Stimulated activated CD8-positive, alpha-beta memory T cell treated with anti-CD3 and anti-CD28 coated beads, Interleukin-2, amount 100 ng/mL, for 48 hours (primary cell): ENCODE data around the gene CNNM1.

Source experiments
- DNase-seq, 2 donors: peaks; one replicate each; pipeline ENCODE4 v3.0.0-alpha.2; 2020; ENCODE audit warnings: low read depth in 2 of 2

CNNM1 gene

DNA sequence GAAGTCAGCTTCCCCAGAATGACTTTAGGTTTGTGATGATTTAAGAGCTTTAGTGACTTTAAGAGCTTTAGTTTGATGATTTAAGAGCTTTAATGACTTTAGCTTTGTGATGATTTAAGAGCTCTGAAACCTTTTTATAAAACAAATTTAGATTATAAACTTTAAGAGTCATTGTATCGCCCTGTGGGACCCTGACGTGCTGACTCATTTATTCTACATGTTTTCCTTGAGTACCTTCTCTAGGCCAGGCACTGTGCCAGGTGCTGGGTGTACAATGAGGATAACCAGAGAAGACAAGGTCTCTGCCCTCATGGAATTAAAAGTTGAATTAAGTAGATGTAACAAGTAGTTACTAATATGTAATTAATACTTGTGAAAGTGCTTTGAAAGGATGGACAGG, 45.4 kb downstream of the CNNM1 start:
- DNase-seq, result no peak

DNA sequence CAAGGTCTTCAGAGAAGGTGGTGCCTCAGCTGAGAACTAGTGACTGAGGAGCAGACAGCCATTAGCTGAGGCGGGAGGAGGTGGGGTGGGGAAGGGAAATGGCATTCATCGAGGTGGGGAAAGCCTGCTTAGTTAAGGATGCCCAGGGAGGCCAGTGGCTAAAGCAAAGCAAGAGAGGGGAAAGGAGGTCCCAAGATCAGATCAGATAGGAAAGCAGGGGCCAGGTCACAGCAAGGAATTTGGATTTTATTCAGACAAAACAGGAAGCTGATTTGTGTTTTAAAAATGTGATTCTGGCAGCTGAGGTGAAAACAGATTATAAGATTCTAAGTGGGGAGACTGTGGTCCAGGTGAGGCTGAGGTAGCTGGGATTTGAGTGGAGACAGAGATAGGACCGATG, 45.8 kb downstream of the CNNM1 start:
- no peak for DNase-seq

DNA sequence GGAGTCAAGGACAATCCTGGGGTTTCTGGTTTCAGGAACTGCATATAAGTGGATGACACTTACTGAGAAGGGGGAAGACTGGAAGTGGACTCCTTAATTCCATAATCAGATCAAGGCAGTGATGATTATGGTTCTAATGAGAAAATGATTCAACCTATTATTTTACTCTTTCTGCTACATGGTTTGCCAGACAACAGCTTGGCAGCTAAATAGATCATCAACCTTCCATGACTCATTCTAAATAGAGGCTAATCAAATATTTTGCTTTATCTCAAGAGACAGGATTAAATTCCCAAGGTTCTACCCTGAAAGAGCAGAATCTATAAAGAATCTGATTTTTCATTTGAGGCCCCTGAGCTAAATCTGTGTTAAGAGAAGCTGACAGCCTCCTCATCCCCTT, 46.3 kb downstream of the CNNM1 start:
- no peak for DNase-seq

DNA sequence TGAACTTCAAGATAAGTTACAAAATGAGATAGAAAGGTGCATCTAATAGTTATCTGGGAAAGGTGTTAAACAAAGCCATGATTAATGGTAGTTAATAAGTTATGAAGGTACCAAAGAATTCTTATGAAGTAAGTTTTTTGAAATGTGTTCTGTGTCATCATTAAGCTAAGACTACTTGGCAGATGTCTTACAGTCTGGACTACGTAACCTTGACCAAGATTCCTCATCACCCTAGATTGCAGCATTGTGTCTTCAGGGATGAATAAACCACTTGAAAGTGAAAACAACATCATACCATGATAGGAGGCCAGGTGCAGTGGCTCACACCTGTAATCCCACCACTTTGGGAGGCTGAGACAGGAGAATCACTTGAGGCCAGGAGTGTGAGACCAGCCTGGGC, 53.0 kb downstream of the CNNM1 start:
- DNase-seq, result no peak

DNA sequence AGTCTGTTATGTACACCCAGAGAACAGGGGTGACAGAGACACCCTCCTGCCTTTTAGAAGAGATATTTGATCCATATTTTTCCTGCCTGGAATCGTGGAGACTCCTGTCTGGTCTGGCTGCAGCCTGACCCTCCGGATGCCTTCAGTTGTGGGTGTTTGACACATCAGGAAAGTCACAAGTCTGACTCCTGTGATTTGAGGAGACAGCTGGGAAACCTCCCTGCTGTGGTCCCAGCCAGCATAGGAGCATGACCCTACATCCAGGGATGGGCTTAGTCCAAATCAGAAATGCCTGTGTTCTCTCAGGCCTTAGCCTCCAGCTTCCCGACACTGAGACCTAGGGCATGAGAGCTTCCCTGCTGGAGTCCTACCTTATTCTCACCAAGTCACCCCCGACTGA, 57.9 kb downstream of the CNNM1 start:
- DNase-seq, result no peak

- no peak for DNase-seq
Observed at GRCh38 chr10:99387541-99387940, 58.4 kb downstream of the CNNM1 start.

DNA sequence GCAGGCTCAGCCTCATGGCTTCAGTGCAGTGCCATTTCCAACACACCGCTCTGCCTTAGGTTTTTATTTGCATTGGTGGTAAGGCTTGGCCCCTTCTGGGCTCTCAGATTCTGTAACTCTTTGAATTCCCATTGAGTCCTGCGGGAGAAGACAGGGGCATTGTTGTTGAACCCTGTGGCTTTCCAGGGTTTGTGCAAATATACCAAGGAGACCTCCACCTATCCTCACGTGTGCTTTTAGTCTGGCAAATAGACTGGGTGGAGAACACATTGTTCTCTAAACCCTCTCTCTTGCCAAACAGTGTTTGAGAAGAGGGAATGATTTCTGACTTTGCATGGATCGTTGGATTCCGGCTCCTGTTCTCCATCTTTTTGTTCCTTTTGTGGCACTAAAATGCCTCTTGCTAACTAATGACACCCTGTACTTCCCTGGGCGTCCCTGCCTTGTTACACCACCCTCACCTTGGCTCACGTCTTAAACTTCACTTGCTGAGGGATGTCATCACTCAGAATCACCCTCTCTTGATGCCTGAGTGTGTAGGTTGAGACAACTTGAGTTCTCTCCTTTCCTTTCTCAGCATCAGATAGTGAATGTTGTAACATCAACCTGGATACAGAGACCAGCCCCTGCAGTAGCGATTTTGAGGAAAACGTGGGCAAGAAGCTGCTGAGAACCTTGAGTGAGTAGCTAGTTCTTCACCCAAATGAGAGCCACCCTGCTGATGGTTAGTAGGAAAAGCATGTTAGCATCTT, 60.7 kb downstream of the CNNM1 start:
- DNase-seq, result no peak

DNA sequence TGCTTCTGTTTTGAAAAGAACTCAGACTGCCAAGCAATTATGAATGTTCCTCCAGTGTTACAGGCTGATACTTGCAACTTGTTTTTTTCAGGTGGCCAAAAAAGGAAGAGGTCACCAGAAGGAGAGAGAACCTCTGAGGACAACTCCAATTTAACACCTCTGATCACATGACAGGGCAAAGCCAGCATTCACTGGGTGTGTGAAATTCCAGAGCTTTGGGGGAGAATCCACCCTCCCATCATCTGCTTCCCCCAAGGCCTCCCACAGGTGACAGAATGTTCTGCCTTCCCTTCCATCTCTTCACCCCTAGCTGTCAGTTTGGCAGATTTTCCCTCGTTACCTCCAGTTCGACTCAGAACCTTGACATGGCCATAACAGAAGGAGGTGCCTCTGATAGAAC, 62.2 kb downstream of the CNNM1 start:
- DNase-seq, result no peak

DNA sequence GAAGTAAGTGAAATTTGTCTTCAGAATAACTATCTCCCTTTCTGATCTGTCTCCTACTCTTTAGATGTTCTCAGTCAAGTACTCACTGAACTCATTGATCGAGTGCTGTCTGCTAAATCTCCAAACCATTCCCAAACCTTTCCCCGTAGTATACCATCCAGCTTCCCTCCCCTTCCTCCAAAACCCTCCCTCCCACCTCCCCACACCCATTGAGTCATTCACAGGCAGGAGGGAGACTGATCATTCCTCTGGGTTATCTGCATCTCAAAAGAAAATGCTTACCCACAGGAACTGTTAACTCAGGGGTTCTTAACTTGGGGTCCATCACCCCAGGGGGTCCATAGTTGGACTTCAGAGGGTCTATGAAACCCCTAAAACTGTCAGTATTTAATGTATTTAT, 63.9 kb downstream of the CNNM1 start:
- DNase-seq, result no peak

- no peak for DNase-seq
Observed at GRCh38 chr10:99393683-99394082, 64.5 kb downstream of the CNNM1 start.

DNA sequence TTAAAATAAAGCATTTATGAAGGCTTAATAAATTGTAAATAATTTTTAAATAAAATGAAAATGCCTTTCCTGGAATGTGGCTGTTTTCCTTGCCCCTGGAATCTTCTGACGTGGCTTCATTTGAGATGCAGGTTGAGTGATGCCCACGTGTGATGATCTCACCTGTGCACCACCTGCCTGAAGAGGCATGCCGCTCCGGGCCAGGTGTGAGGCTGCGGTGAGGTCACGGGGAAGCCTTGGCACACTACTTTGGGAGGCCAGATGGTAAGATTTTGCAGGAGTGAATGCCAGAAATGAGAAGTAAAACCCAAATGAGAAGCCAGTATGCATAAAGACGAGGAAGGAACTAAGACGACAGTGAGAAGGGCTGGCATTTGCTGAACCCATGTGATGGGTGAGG, 65.1 kb downstream of the CNNM1 start:
- no peak for DNase-seq

GRCh38 chr10:99394761-99395386, 65.7 kb downstream of the CNNM1 start:
- DNase-seq, result no peak

DNA sequence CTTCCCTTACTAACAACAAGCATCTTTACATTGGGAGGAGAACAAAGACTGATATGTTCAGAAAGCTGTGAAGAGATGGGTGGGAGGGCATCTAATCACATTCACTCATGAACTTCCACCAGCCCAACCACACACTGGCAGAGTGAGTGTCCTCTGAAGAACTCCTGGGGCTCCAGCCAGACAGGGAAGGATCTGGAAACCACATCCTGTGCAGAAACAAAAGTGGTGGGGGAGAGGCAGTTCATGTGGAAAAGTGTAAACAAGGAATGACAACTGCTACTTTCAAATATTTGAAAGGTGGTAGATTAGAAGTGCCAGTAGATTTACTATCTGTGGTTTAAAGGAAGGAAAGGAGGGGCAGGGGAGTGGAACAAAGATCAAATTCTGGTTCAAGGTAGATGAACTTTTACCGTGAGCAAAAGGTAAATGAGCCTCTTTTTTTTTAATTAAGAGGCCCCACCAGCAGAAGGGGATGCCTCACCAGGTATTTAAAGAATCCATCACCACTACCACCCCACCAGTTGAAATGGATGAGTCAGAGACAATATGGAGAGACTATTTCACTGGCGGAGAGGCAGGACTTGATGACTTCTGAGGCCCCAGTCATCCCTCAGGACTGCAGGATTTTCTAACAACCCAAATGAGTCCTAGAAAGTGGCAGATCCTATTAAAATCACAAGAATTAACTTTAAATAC, 66.7 kb downstream of the CNNM1 start:
- DNase-seq, result no peak

DNA sequence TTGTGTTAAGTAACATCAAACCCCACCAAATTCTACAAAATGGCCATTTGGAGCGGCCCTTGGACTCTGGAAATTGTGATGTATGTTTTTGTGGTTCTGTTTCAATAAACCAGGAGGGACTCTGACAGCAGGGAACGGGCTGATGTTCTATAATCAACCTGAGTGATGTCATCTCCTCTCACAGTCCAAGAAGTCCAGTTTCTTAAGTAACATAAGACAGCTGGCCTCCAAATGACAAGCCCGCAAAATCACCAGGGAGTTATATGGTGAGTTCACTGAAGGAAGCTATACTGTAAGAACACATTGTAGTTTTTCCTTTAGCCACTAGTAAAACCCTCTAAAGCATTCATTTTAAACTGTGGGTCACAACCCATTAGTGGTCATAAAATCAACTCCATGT, 67.3 kb downstream of the CNNM1 start:
- DNase-seq, result no peak

GRCh38 chr10:99399664-99400063, 70.5 kb downstream of the CNNM1 start:
- DNase-seq, result no peak

- no peak for DNase-seq
Observed at GRCh38 chr10:99403674-99404073, 74.5 kb downstream of the CNNM1 start.

- DNase-seq, result no peak
Observed at GRCh38 chr10:99406149-99406548, 77.0 kb downstream of the CNNM1 start.

DNA sequence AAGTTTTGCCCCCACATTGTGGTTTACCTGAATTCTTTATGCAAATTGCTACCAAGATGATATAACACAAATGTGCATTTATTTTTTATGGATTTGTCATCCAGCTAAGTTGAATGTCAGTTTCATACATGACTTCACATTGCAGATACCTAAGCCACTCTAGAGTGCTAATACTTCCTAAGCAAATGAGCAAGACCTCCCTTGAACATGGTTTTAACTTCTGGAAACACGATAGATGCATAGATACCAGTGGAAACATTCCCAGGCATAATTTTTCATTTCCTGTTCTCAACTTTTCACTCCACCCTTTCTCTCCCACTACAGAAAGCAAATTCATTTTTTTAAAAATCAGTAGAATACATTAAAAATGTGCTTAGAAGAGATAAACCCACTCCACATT, 81.0 kb downstream of the CNNM1 start:
- no peak for DNase-seq

GRCh38 chr10:99410876-99411275, 81.7 kb downstream of the CNNM1 start:
- DNase-seq, result no peak

- DNase-seq, result no peak
Observed at GRCh38 chr10:99411546-99411945, 82.4 kb downstream of the CNNM1 start.

DNA sequence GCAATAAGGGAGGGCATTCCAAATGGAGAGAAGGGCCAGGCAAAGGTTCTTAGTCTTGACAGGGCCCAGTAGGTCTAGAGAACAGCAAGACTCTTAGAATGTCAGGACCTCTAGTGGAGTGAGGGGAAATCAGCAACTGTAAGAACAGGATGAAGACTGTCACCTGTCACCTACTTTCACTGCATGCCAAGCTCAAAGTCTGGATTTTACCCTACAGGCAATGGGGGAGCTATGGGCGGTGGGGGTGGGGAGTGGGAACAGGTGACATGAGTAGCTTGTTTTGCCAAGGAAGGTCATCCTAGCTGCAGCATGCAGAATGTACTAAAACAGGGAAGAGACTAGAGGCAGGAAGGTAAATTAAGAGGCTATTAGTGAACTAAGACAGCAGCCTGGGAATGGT, 82.9 kb downstream of the CNNM1 start:
- DNase-seq, result no peak

DNA sequence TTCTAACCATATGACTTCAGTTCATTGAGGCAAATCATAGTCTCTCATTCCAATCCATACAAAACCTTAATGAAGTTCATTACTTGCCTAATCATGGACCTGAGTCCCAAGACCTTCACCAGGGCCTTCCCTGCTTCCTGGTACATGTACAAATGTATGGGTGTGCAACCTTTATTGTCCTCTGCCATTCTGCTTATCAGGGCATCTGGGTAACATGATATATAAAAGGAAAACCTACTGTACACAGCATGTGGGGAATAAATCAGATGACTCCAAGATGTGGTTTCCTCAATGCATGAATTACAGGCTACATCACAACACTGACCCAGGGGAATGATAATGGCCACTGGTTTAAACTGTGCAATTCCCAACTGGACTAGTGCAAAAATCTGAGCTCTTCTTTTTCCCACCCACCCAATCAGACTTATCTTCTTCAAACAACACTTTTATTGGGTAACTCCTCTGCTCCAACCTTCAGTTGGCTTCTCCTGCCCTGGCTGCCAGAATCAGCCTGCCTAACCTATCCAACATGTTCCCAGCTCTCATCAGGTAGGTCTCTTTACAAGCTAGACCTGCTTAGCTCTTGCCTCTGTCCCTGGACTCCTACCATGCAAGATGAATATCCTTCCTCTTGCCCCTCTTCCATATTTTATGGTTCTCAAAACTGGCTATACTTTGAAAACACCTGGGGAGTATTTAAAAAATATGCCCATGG, 89.9 kb downstream of the CNNM1 start:
- no peak for DNase-seq

- DNase-seq, result no peak
Observed at GRCh38 chr10:99419688-99420087, 90.5 kb downstream of the CNNM1 start.
